Activated B cell treated with CpG ODN at 0.5 μM for 24 hours (primary cell): ENCODE measurements around the gene FCER1G. TPM values are rescaled to one million over a fixed set of nuclear protein-coding genes. Genes with fewer than 3 reads are reported as not detected.

ENCODE experiments used
- ATAC-seq: fragments of 200-7000 bp; cut with Tn5 transposase; one replicate; pipeline ENCODE4 v1.10.0; 2021; ENCODE audit warnings: low read depth, mild to moderate bottlenecking, moderate library complexity
- CTCF ChIA-PET: fragments of 350-600 bp; sonication (Branson Sonifier 250); formaldehyde crosslinking; loops from one replicate; lab custom pipeline; 2021; ENCODE audit warnings: antibody characterized with exemption; lab: Charles Lee
- POLR2A ChIA-PET: fragments of 350-600 bp; sonication (Branson Sonifier 250); formaldehyde crosslinking; loops from one replicate; lab custom pipeline; 2021; ENCODE audit warnings: antibody characterized with exemption; lab: Charles Lee
- DNase-seq: peaks from one replicate; pipeline ENCODE4 v3.0.0; 2022
- H3K27ac Mint-ChIP-seq: one replicate; pipeline ENCODE4 v1.8.0; 2020; ENCODE audit warnings: mixed read lengths
- H3K27me3 Mint-ChIP-seq: one replicate; pipeline ENCODE4 v1.8.0; 2021; ENCODE audit warnings: mixed read lengths
- H3K36me3 Mint-ChIP-seq: one replicate; pipeline ENCODE4 v1.8.0; 2021; ENCODE audit warnings: low read depth, mixed read lengths
- H3K4me1 Mint-ChIP-seq: one replicate; pipeline ENCODE4 v1.8.0; 2021; ENCODE audit warnings: mixed read lengths
- H3K4me3 Mint-ChIP-seq: one replicate; pipeline ENCODE4 v1.8.0; 2020; ENCODE audit warnings: mild to moderate bottlenecking, mixed read lengths
- H3K9me3 Mint-ChIP-seq: one replicate; pipeline ENCODE4 v1.8.0; 2020; ENCODE audit warnings: mixed read lengths
- CTCF ChIP-seq: fragments of 200-600 bp; IDR thresholded peaks from one replicate; pipeline ENCODE4 v1.8.0; 2022; ENCODE audit warnings: antibody characterized with exemption, mild to moderate bottlenecking
- intact Hi-C: fragments of 100-400 bp; cut with micrococcal nuclease; formaldehyde crosslinking; loops from one replicate; pipeline ENCODE4 v1.15.1; 2024
- total RNA-seq: library from RNA; stranded (reverse); gene quantifications from 2 replicates; pipeline ENCODE4 v1.2.3, GENCODE V29; 2022

Gene FCER1G
- total RNA-seq, 1 donor from 2014 or later, result 0.60 TPM

DNA sequence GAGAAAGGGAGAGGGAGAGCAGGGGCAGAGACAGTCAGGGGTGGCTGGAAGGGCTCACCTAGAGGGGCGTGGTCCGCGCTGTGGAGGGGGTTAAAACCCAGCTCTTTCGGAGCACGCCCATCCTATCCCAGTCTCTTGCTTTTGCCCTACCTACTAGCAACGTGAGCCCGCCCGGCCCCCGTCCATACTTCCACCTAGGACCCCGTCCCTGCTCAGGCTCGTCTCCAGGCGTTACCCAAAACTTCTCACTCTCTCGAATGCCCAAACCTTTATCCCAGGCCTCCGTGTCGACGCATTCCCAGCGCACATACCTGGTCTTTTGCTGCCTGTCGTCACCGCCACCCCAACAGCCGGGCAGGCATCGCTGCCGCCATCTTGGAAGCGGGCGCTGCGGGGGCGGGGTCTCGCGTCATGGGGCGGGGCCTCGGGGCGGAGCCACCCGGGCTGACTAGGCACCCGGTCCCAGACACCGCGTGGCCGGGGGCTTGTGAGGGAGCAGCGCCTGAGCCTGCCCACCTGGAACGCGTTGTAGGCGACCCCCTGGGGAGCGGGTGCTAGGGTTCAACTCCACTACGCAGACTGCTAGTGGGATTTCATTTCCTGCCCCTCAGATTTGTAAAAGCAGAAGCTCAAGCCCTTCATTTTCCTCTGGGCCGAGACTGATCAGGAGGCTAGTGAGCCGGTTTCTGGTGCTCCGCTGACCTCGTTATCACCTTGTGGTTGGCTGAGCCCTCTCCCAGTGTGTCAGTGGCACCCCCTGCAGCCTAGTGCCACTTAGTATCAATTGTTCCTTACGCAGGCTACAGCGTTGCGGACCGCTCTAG is 37.8 kb upstream of the FCER1G start, which contains the start of gene B4GALT3:
TSS of gene B4GALT3 (minus strand) at position 396 of the 824 bp plus-strand sequence. CDS start 1,447 bp downstream, outside the sequence.
- DNase-seq (peak; percentile 99), ATAC-seq (peak; percentile 90)
- ChIA-PET CTCF (interaction anchor here (0.6 to 2.8 kb wide), 6 partner anchors 9 to 205 kb away, joined by 3 to 18 read pairs (median 4); partner anchors contain the start of gene PPOX), POLR2A (interaction anchor here (0.6 to 4.3 kb wide), 21 partner anchors 9 to 470 kb away, joined by 3 to 42 read pairs (median 5); partner anchors contain the start of genes DEDD, F11R, NDUFS2 and PPOX)
- intact Hi-C loops, result loop anchor here (1.0 kb wide), 5 partner anchors 8 to 48 kb away; partner anchors contain the start of genes DEDD and PPOX
- H3K27me3 Mint-ChIP-seq, result no peaks in the 10 kb centered on the region
- no peaks in the 10 kb centered on the region for H3K9me3 Mint-ChIP-seq
- peaks cover 42% of the 10 kb centered on the region for H3K36me3 Mint-ChIP-seq
- H3K4me3 Mint-ChIP-seq, result peak within 1 kb of the TSS; percentile 99
- H3K27ac Mint-ChIP-seq, result peak within 1 kb of the TSS; percentile 99
- H3K4me1 Mint-ChIP-seq, result peaks cover 64% of the 10 kb centered on the region
- TF ChIP-seq CTCF, result no peak

DNA sequence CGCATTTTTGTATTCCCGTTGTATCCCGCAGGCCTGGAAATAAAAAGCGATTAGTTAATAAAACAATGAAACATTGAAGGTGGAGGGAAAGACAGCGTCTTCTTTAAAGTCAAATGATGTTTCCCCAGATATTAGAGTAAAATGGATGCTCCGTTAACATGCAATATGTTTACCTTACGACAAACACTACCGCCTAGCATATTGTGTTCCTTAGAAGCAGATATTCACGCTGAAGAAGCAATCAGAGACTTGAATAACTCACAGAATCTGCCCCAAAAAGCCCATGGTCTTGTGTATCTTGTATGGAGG is 37.2 kb upstream of the FCER1G start:
- Mint-ChIP-seq H3K27me3 (no peaks in the 10 kb centered on the region), H3K4me1 (peaks cover 67% of the 10 kb centered on the region), H3K9me3 (no peaks in the 10 kb centered on the region), H3K36me3 (peaks cover 37% of the 10 kb centered on the region), H3K4me3 (peak overlapping the region; percentile 99), H3K27ac (peak overlapping the region; percentile 99)
- POLR2A ChIA-PET, result interaction anchor here (0.6 to 4.3 kb wide), 16 partner anchors 8 to 222 kb away, joined by 3 to 42 read pairs (median 6); partner anchors contain the start of genes DEDD, F11R, NDUFS2 and PPOX
- intact Hi-C loops, result loop anchor here (1.0 kb wide), 5 partner anchors 7 to 47 kb away; partner anchors contain the start of genes DEDD and PPOX
- ATAC-seq (no peak), DNase-seq (no peak)
- no peak for TF ChIP-seq CTCF
- CTCF ChIA-PET, result interaction anchor here (1.0 to 2.8 kb wide), 3 partner anchors 8 to 181 kb away, joined by 3 to 18 read pairs (median 4); partner anchors contain the start of gene PPOX

- Mint-ChIP-seq H3K4me1 (peaks cover 79% of the 10 kb centered on the region), H3K4me3 (no peak overlapping the region), H3K36me3 (peaks cover 19% of the 10 kb centered on the region), H3K9me3 (no peaks in the 10 kb centered on the region), H3K27ac (peak overlapping the region; percentile 61), H3K27me3 (no peaks in the 10 kb centered on the region)
- DNase-seq, result no peak
- no peak for ATAC-seq
- TF ChIP-seq CTCF, result no peak
- intact Hi-C loops, result no loop called here
- CTCF ChIA-PET, result interaction anchor here (0.7 to 4.6 kb wide), 5 partner anchors 13 to 927 kb away, joined by 3 to 27 read pairs (median 6); partner anchors contain the start of genes NDUFS2 and TOMM40L
- POLR2A ChIA-PET, result interaction anchor here (0.6 to 4.1 kb wide), 6 partner anchors 8 to 201 kb away, joined by 3 to 49 read pairs (median 4); partner anchors contain the start of genes NDUFS2 and PPOX
Measured at GRCh38 chr1:161179698-161180097, 35.4 kb upstream of the FCER1G start.

GRCh38 chr1:161180639-161181038 is 34.5 kb upstream of the FCER1G start:
- peak overlapping the region; percentile 43 for H3K27ac Mint-ChIP-seq
- H3K9me3 Mint-ChIP-seq, result no peaks in the 10 kb centered on the region
- H3K4me1 Mint-ChIP-seq, result peaks cover 79% of the 10 kb centered on the region
- no peak for ATAC-seq
- no peaks in the 10 kb centered on the region for H3K27me3 Mint-ChIP-seq
- H3K4me3 Mint-ChIP-seq, result no peak overlapping the region
- no peak for TF ChIP-seq CTCF
- DNase-seq, result no peak
- CTCF ChIA-PET, result interaction anchor here (0.7 to 4.6 kb wide), 9 partner anchors 12 to 928 kb away, joined by 3 to 27 read pairs (median 6); partner anchors contain the start of genes NDUFS2, PPOX and TOMM40L
- intact Hi-C loops, result no loop called here
- H3K36me3 Mint-ChIP-seq, result peaks cover 10% of the 10 kb centered on the region
- POLR2A ChIA-PET, result interaction anchor here (0.7 to 4.1 kb wide), 5 partner anchors 14 to 45 kb away, joined by 4 to 49 read pairs (median 18); partner anchors contain the start of genes NDUFS2, PPOX and TOMM40L
